NK-92 (cell line): ENCODE results near the gene CHAC1.
"Not testable (repeated sequence)": the region's sequence is repeated elsewhere in the genome, so short reads cannot be mapped to it uniquely, and the experiment has no call there.

Experiments
- DNase-seq: peaks from one replicate; lab custom pipeline; 2025; ENCODE audit not compliant: unreplicated experiment; lab: John Stamatoyannopoulos, UW

CHAC1 gene

GRCh38 chr15:40955930-40956540, 2.8 kb downstream of the CHAC1 start:
- no peak for DNase-seq

GRCh38 chr15:40956541-40956982, 3.3 kb downstream of the CHAC1 start:
- DNase-seq: no peak

- no peak for DNase-seq
Measured at GRCh38 chr15:40957041-40957555, 3.8 kb downstream of the CHAC1 start.

- DNase-seq: no peak
Measured at GRCh38 chr15:40957581-40958051, 4.3 kb downstream of the CHAC1 start.

- no peak for DNase-seq
Measured at GRCh38 chr15:40958146-40958545, 4.9 kb downstream of the CHAC1 start.

- no peak for DNase-seq
Measured at GRCh38 chr15:40958723-40959122, 5.5 kb downstream of the CHAC1 start.

GRCh38 chr15:40959331-40960141, 6.3 kb downstream of the CHAC1 start:
- no peak for DNase-seq

- no peak for DNase-seq
Measured at GRCh38 chr15:40960151-40960885, 7.0 kb downstream of the CHAC1 start.

GRCh38 chr15:40960925-40961324, 7.7 kb downstream of the CHAC1 start:
- no peak for DNase-seq

- DNase-seq: not testable (repeated sequence)
Measured at GRCh38 chr15:40961740-40962139, 8.5 kb downstream of the CHAC1 start.

- DNase-seq: not testable (repeated sequence)
Measured at GRCh38 chr15:40962317-40962716, 9.0 kb downstream of the CHAC1 start.

GRCh38 chr15:40963201-40963600, 9.9 kb downstream of the CHAC1 start:
- no peak for DNase-seq

- DNase-seq: no peak
Measured at GRCh38 chr15:40964006-40964405, 10.7 kb downstream of the CHAC1 start.

- DNase-seq: no peak
Measured at GRCh38 chr15:40964634-40965033, 11.4 kb downstream of the CHAC1 start.

GRCh38 chr15:40968290-40969085, 15.2 kb downstream of the CHAC1 start:
- DNase-seq: no peak

- DNase-seq: no peak
Measured at GRCh38 chr15:40969363-40969762, 16.1 kb downstream of the CHAC1 start.

- no peak for DNase-seq
Measured at GRCh38 chr15:40974879-40975278, 21.6 kb downstream of the CHAC1 start.

GRCh38 chr15:40976819-40977218, 23.5 kb downstream of the CHAC1 start:
- no peak for DNase-seq

- DNase-seq: no peak
Measured at GRCh38 chr15:40978141-40978540, 24.9 kb downstream of the CHAC1 start.

- DNase-seq: no peak
Measured at GRCh38 chr15:40978562-40978961, 25.3 kb downstream of the CHAC1 start.

GRCh38 chr15:40981186-40981585, 27.9 kb downstream of the CHAC1 start:
- DNase-seq: no peak
